Left kidney (tissue), 2 donors: ENCODE data around the gene CPNE8. TPM values are rescaled to one million over a fixed set of nuclear protein-coding genes. Genes with fewer than 3 reads are reported as not detected.

Experiments used
- DNase-seq: peaks from one replicate; pipeline ENCODE4 v3.0.0-alpha.2; 2013
- polyA plus RNA-seq: library from polyadenylated mRNA; unstranded; fragments of 120-200 nt; gene quantifications from one replicate; pipeline ENCODE4 v1.2.1, GENCODE V29; 2013; ENCODE audit not compliant: insufficient read length

Gene CPNE8
- polyA plus RNA-seq, 1 donor = 15.0 TPM

GRCh38 chr12:38732761-38733160, 172.6 kb downstream of the CPNE8 start:
- DNase-seq = no peak

- DNase-seq = no peak
Measured at GRCh38 chr12:38728894-38729293, 176.5 kb downstream of the CPNE8 start.

GRCh38 chr12:38721611-38722252, 183.7 kb downstream of the CPNE8 start:
- DNase-seq = no peak

- DNase-seq = no peak
Measured at GRCh38 chr12:38720661-38721060, 184.7 kb downstream of the CPNE8 start.

GRCh38 chr12:38713294-38713693, 192.1 kb downstream of the CPNE8 start:
- no peak for DNase-seq

- DNase-seq = no peak
Measured at GRCh38 chr12:38711054-38711453, 194.3 kb downstream of the CPNE8 start.

- no peak for DNase-seq
Measured at GRCh38 chr12:38708466-38708865, 196.9 kb downstream of the CPNE8 start.

GRCh38 chr12:38707648-38708047, 197.7 kb downstream of the CPNE8 start:
- DNase-seq = no peak

GRCh38 chr12:38697289-38697688, 208.1 kb downstream of the CPNE8 start:
- DNase-seq = no peak

GRCh38 chr12:38695057-38695456, 210.3 kb downstream of the CPNE8 start:
- DNase-seq = no peak

GRCh38 chr12:38691164-38691563, 214.2 kb downstream of the CPNE8 start:
- no peak for DNase-seq

- DNase-seq = no peak
Measured at GRCh38 chr12:38690646-38691045, 214.7 kb downstream of the CPNE8 start.

GRCh38 chr12:38689704-38690103, 215.7 kb downstream of the CPNE8 start:
- DNase-seq = no peak

- DNase-seq = no peak
Measured at GRCh38 chr12:38689195-38689594, 216.2 kb downstream of the CPNE8 start.

GRCh38 chr12:38682521-38682920, 222.9 kb downstream of the CPNE8 start:
- no peak for DNase-seq

- peak; percentile 11 for DNase-seq
Measured at GRCh38 chr12:38669530-38669929, 235.9 kb downstream of the CPNE8 start.

GRCh38 chr12:38669081-38669480, 236.3 kb downstream of the CPNE8 start:
- DNase-seq = no peak

- DNase-seq = no peak
Measured at GRCh38 chr12:38666425-38666824, 239.0 kb downstream of the CPNE8 start.

- no peak for DNase-seq
Measured at GRCh38 chr12:38664661-38665269, 240.6 kb downstream of the CPNE8 start.

- no peak for DNase-seq
Measured at GRCh38 chr12:38662829-38663228, 242.6 kb downstream of the CPNE8 start.

- DNase-seq = no peak
Measured at GRCh38 chr12:38653650-38654049, 251.7 kb downstream of the CPNE8 start.

- DNase-seq = no peak
Measured at GRCh38 chr12:38648813-38649212, 256.6 kb downstream of the CPNE8 start.

GRCh38 chr12:38646146-38646545, 259.2 kb downstream of the CPNE8 start:
- no peak for DNase-seq

GRCh38 chr12:38639625-38640024, 265.8 kb downstream of the CPNE8 start:
- DNase-seq = no peak
